Measurements from ENCODE around the gene KCNE2.

KCNE2 gene, protein sequence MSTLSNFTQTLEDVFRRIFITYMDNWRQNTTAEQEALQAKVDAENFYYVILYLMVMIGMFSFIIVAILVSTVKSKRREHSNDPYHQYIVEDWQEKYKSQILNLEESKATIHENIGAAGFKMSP

DNA sequence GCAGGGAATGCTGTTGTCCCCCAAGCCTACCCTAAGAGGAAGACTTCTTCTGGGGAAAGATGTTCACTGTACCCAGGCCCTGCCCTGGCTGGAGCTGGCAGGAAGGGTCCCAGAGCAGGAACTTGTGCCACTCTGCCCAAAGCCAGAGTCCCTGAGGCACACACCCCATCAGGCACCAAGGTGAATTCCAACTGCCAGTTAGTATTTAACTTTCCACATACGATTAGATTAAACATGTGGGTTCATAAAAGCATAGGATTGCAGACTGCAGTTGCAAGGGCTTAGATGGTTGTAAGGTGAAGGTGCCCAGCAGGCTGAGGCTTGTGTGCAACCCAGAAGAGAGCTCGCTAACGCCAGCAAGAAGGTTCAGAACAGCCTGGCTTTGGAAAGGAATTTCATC, at the start of gene KCNE2:
KCNE2 (plus strand) TSS at position 274 of the 400 bp plus-strand sequence. CDS start 6,473 bp downstream, outside the sequence.
- no peak for DNase-seq

DNA sequence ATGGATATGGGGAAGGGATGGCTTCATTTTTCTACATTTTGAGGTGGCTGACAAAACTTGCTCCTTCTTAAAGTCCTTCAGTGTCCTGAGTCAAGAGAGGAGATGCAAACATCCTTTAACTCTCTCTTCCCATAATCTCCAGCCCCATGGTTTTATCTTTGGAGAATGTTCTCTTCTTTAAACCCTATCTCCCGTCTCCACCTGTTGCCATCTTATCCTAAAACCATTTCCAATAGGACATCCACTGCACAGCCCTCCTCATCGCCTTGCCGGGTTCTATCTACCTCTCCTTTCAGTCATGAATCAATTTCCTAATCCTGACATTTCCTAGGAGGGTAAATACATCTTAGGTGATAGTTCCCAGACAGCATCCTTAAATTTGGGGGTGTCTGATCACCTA, 44.2 kb upstream of the KCNE2 start:
- no peak for DNase-seq

DNA sequence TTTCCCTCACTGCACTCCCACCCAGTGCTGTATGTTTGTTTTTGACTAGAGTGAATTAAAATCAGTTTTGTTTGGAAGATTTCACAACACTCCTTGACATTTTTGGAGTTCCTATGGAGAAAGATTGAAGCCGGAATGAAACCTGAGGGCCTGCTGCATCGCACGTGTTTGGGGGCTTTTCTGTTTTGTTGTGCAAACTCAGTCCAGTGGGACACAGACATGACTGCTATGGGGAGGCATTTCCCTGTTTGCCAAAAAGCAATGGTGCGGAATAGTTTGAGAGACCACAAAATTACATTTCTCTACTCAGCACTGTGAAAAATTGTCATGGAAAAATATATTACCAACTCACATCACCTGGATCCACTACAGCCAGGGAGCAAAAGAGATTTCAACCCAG, 43.8 kb upstream of the KCNE2 start:
- no peak for DNase-seq

DNA sequence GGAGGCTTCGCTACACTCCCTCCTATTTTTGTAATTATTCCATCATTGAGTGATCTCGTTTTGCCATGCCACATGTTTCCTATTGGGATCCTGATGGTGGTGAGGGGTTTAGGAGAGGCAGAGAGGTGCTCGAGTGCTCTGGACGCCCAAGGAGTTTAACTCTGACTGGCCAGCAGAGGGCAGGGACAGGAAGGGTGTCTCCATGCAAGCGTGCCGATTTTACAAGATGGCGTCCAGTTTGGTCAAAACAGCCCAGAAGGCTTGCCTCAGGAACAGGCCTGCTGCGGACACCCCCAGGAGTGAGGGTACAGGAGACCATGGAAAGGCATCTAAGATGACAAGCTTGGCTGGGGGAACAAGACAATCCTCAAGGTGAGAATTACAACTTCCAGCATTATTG, 33.8 kb upstream of the KCNE2 start:
- DNase-seq, result no peak

DNA sequence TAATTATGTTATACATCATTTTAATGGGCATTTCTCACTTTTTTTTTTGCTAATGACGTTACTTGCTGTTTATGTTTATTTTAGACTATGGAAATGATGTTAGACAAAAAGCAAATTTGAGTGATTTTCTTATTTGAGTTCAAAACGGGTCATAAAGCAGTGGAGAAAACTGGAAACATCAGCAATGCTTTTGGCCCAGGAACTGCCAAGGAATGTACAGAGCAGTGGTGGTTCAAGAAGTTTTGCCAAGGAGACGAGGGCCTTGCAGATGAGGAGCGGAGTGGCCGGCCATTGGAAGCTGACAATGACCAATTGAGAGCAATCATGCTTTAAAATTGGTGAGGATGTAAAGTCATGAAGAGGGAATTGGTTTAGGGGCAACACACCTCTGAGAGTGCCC, 32.1 kb upstream of the KCNE2 start:
- no peak for DNase-seq

DNA sequence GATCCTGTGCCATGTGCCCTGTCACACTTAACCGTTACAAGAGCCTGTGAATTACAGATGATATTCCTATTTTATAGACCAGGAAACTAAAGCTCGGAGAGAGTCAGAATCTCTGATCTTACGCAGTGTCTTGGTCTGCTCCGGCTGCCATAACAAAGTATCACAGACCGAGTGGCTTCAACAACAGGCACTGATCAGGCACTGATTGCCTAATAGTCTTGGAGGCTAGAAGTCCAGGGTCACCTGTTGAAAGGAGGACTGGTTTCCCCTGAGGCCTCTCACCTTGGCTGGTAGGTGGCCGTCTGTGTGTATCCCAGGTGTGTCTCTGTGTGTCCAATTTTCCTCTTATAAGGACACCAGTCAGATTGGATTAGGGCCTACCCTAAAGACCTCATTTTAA, 31.5 kb upstream of the KCNE2 start:
- DNase-seq, result no peak

DNA sequence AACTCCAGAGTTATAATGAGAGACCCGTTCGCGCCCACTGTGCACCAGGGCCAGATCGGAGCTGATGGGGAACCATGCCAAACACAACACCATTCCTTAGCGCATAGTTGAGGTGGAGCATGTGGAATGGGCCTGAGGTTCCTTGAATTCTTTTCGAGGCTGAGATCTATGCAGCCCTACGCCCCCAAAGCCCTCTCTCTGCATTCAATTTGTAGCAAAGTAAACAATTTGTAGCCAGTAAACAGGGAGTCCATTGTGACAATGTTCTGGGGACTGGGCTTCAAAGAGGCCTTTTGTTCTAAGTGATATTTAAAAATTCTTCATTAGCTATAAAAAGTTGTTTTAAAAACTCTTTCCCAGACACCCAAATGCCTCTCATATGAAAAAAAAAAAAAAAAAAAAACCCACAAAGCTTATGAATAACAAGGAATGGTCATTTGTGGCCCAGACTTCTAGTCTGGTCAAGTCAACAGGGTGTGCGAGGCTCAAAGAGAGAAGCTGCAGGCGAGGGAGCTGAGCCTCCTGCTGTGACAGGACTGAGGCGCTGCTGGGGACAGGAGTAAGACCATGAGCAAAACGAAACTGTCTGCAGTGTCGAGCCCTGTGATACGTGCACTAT, 30.6 kb upstream of the KCNE2 start:
- DNase-seq, result no peak

DNA sequence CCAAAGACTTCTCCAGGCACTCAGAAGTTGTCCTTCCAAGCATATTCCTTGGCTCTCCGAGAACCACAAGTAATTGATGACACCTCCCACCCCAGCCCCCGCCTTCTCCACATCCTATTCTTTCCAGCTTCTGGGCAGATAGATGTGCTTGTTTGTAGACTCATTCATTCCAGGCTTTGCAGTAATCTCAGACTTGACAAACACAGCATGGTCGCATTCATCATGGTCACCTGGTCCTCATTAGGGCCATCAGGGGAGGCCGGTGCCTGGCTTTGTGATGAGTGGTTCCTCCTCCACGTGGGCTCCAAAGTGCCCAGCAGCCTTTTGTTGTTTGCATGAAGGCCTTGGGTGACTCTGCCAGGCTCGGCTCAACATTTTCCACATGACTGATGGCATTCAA, 28.5 kb upstream of the KCNE2 start:
- no peak for DNase-seq

DNA sequence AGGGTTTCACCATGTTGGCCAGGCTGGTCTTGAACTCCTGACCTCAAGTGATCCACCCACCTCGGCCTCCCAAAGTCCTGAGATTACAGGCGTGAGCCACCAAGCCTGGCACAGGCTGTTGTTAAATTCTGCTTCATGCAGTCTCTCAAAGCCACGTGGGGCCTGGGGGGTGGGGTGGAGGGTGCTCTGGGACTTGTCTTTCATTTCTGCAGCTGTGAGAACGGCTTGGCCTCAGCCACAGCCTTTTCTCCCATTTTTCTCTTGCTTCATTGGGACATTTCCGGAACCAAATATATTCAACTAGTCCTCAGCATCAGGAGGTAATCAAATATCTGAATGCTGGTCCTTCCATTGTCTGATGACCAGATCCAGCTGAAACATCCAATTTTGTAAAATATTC, 27.6 kb upstream of the KCNE2 start:
- DNase-seq, result no peak

DNA sequence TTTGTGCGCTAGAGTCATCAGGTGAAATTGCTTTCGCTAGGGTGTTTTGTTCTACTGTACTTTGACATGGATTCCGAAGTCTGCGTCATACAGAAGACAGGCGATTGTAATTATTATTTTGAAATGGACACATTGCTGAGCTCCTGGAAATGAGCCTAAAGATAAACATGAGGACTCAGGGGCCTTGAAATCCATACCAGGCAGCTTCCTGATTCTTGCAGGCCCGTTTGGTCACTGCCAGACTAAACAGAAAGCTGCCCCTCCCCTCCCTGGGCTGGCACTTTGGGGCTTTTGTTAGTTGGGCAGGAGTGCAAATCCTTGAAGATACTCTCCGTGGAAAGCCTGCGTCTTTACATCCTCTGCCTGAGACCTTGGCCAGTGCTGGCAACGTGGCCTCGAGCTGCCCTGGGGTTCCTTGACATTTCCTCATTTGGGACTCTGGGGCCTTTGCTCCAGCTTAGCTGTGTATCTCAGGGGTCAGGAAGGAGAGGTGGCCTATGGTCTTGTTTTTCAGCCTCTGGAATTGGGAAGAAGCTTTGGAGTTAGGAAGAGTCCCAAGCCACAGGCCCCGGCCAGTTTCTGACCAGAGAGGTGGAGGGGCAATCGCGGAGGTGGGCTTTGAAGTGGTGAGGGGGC, 26.9 kb upstream of the KCNE2 start:
- DNase-seq, result no peak

DNA sequence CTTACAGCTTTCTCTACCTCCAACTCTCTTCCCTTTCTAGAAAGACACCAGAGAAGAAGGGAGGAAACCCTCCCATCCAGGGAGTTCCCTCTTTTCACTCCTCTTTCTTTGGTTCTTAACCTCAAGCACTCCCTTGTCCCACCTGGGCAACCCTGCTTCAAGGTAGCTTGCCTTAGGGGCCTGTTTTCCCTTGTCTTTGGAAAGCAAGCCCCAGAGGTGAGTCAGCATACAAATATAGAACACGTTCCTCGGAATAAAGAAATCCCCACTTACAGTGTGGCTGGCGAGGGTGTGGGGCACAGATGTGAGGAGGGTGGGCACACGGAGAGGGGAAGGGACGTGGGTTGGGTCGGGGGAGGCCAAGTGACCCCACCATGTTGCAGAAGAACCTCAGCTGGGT, 26.1 kb upstream of the KCNE2 start:
- DNase-seq, result no peak

DNA sequence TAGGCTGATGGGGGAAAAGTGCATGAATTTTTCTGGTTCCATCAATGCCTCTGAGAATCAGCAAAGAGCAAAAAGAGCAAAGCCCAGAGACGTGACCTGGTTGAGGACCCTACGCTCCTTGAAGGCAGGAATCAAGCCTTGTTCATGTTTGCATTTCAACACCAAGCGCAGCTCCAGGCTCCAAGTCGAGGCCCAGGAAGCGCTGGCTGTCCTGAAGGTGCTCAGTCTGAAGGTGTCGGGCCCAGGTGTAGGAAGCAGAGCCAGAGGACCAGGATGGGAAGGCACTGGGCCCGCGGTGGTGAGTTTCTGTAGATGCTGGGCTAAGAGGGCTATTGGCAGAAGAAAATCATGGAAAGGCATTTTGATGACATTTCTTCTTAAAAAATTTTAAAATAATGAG, 25.6 kb upstream of the KCNE2 start:
- DNase-seq, result no peak

DNA sequence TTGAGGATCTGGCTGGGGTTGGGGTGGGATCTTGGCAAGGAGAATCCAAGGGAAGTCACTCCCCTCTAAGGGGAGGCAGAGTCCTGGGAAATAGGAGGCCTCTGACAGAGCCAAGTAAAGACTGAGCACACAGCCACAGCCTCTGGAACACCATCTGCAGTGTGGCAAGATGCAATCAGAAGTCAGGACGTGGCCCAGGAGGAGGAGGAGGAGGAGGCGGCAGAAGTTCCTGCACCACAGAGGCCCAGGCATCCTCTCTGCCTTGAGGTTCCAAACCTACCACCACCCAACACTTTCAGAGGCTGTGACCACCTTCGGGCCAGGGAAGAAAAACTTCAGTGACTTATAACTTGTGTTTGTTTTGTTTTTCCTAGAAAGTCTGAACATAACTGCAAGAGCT, 23.7 kb upstream of the KCNE2 start:
- no peak for DNase-seq

DNA sequence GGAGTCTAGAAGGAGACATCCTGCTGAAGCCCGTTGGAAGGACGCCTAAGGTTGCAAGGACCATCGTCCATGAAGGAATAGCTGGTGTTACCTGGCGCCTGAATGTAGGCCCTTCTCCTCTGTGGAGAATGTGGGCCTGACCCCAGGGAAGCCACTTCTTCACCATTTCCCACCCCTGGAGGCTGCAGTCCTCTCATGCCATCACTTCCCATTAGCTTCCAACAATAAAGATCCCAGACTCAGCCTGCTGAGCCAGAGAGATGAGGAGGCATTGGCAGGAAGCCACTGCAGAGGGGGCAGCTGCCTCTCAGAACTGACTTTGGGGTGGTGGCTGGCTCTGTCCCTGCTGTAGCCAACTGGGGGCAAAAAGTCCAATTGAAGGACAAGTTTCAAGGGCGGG, 21.3 kb upstream of the KCNE2 start:
- DNase-seq, result no peak

DNA sequence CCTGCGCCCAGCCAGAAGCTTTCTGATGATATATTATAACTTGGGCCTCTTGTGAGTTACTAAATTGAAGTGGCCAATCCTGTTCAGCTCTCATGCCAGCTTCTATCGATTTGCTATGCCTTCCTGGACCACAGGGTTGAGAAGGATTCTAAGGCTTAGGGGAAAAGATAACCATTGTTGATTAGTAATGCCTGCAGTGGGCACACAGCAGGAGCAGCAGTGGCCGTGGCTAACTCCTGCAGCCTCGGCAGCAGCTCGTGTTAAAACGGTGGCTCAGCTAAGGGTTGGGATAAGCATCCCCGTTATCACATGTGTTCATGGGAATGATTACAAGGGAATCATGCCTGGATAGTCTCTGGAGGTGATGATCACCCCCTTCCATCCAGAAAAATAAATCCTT, 20.5 kb upstream of the KCNE2 start:
- no peak for DNase-seq

DNA sequence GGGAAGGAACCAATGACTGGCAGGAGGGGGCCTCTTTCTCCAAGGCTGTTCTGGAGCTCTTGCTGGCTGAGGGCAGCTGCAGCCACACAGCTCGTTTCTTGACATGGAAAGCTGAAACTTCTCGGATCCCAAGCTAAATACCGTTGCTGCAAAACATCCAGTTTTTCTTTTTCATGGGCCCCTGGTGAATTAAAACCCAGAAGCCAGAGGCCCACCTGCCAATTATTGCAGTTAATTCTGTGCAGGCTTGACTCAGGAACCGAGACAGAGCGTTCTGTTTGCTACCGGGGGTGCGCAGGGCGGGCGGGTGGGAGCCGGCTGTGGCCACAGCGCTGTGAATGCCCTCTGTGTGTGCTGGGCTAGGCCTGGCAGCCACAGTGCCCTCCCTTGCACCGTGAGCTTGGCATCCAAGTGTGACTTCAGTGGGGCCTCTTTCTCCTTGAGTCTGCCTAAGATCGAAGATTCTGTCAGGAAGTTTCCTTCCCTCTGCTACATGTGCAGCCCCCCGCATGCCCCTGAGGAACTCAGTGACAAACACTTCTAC, 19.9 kb upstream of the KCNE2 start:
- no peak for DNase-seq

DNA sequence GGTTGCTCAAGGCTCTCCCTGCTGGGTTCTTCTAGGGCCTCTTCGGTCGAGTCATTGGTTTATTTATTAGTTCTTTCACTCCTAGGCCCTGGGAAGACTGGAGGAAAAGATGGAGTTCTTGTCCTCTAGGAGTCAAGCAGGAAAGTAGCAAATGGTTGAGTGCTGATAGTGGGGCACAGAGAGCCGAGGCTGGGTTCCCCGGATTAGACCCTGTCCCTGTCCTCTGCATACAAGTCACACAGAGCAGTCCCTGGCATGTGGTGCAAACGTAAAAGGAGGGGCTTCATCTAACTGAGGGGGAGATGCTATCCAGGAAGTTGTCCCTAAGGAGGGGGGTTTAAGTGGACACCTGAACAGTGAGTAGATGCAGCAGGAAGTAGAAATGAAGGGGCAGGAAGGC, 19.2 kb upstream of the KCNE2 start:
- DNase-seq, result no peak

DNA sequence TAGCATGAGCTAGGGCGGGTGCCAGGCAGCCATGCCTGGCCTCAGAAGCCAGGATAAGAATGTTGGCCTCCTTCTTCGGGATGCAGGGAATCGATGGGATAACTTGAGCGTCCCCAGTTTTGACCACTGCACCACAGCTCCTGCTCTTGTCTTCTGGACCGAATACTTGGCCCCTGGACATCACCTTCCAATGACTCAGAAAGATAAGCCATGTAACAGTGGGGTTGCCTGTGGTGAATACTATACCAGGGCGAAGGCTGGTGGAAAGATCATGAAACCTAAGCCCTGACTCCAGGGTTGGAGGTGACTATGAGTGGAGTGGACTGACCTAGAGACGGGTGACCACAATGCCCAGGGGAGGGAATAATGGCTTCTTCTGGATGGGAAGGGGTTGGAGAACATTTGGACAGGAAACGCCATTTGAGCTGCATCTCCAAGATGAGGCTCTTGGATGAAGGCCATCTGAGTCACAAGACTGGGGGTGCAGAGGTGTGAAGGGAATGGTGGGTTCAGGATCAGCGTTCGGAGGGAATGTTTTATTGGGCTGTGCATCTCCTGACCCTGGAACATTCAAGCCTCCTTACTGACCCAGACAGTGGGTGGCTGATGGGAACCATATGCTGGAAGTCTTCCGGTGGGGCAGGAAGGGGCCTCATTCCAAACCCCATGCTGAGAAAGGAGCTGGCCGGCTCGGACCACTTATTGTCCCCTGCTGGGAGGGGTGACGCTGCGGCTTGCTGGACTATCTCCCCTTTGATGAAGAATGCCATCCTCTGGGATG, 18.5 kb upstream of the KCNE2 start:
- DNase-seq, result no peak

DNA sequence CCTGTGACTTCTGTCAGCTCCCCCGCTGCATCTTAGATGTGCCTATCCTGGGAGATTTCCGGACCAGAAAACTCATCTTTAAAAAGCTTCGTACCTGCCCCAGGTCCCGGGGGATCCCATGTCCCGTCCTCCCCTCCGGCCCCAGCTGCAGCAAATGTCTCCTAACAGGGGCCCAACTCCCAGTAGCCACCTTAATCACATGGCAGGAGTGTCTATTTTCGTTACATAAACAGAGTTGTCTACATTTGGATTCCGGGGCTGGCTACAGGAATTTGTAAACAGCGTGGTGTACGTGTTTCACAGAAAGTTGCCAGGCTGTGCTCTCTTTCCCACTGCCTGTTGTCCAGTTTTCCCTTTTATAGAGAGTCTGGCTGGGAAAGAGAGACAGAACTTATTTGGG, 17.9 kb upstream of the KCNE2 start:
- no peak for DNase-seq

DNA sequence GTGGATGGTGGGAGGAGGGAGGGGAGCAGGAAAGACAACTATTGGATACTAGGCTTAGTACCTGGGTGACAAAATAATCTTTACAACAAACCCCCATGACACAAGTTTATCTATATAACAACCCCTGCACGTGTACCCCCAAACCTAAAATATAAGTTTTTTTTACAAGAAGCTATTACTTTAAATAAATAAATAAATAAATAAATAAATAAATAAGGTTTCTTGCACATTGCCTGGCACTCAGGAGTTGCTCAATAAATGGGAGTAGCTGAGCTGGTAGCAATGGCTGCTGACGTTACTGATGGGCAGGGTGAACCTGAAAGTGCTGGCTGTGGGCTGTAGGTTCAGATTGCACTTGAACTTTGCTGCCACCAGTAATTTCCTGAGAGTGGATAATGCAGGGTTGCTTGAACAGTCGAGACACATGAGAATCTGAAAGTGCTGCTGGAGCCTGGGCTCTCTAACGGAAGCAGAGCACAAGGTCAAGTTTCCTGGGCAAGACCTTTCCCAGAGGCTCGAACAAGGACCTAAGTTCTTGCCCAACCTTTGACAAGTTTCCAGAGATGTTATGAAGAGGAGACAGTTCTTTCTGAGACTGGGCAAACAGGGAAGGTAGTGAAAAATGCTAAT, 14.8 kb upstream of the KCNE2 start:
- DNase-seq, result no peak

DNA sequence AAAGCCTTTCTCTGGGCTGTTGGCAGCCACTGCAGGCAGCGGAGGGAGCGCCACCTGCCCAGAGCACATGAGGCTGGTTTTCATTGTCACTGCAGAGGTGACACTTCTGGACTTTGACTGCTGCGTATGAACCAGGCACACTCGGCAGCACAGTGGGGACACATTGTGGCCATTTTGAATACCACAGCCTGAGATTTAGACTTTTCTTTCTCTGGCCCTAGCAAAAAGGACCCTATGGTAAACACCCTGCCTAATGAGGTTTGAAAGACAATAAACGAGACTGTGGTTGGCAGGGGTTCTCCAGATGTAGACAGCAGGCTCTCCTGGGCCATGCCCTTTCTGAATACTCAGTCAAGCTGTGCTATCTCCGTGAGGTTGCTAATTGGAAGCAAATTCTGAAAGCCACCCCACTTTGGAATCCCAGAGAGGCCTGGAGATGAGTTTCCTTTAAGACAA, 12.0 kb upstream of the KCNE2 start:
- no peak for DNase-seq

DNA sequence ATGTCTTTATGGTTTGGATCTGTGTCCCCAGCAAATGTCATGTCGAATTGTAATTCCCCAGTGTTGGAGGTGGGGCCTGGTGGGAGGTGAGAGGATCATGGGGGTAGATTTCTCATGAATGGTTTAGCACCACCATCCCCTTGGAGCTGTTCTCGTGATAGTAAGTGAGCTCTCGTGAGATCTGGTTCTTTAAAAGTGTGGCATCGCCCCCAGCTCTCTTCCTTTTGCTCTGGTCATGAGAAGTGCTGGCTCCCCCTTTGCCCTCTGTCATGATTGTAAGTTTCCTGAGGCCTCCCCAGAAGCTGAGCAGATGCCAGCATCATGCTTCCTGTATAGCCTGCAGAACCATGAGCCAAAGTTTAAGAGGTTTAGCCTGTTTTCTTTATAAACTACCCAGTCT, 11.2 kb upstream of the KCNE2 start:
- DNase-seq, result no peak

DNA sequence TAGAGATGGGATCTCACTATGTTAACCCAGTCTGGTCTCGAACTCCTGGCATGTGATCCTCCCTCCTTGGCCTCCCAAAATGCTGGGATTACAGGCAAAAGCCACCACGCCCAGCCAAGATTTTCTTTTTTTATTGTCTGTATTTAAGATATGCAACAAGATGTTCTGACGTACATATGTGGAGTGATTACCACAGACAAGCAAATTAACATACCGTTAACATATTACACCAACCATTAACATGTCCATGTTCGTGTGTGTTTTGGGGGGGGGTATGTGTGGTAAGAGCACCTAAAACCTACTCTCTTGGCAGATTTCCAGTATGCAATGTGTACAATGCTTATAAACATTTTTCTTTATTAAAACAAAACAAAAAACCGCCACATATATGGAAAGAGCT, 10.6 kb upstream of the KCNE2 start:
- DNase-seq, result no peak
